GM18498 (cell line): ENCODE results near the gene PBX1.
"Not testable (repeated sequence)": the region's sequence is repeated elsewhere in the genome, so short reads cannot be mapped to it uniquely, and the experiment has no call there.

ENCODE experiments used
- ATAC-seq: cut with Tn5 transposase; IDR thresholded peaks from one replicate; pipeline ENCODE4 v1.9.1; 2021; ENCODE audit warnings: mild to moderate bottlenecking, moderate library complexity; ENCODE audit not compliant: unreplicated experiment

The PBX1 gene

GRCh38 chr1:164589408-164589807 lies 30.4 kb downstream of the PBX1 start:
- ATAC-seq = no peak

- ATAC-seq = no peak
Observed at GRCh38 chr1:164589961-164590507, 31.1 kb downstream of the PBX1 start.

GRCh38 chr1:164590592-164590991 lies 31.6 kb downstream of the PBX1 start:
- ATAC-seq = no peak

DNA sequence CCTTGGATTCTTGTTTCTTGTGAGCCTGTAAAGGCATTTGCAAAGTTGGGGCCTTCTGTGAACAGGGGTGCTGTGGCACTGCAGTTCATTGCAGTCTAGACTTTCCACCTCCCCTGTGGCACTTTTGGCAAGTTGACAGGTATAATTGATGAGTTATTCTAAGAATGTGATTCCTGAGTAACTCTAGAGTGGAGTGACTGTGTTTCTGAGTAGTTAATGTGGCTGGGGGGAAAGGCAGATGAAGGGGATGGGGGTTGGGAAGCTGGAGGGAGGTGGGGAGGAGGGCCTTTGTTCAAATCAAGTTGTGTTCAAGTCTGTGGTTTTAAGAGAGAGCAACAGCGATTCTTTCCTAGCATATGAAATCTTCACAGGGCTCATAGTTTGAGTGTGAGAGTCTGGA lies 32.9 kb downstream of the PBX1 start:
- ATAC-seq = no peak

GRCh38 chr1:164592634-164593033 lies 33.6 kb downstream of the PBX1 start:
- ATAC-seq = no peak

GRCh38 chr1:164595212-164595611 lies 36.2 kb downstream of the PBX1 start:
- ATAC-seq = no peak

- no peak for ATAC-seq
Observed at GRCh38 chr1:164596172-164596571, 37.2 kb downstream of the PBX1 start.

GRCh38 chr1:164598719-164599118 lies 39.7 kb downstream of the PBX1 start:
- ATAC-seq = no peak

GRCh38 chr1:164599272-164599671 lies 40.3 kb downstream of the PBX1 start:
- ATAC-seq = no peak

GRCh38 chr1:164601399-164602100 lies 42.6 kb downstream of the PBX1 start:
- ATAC-seq = no peak

DNA sequence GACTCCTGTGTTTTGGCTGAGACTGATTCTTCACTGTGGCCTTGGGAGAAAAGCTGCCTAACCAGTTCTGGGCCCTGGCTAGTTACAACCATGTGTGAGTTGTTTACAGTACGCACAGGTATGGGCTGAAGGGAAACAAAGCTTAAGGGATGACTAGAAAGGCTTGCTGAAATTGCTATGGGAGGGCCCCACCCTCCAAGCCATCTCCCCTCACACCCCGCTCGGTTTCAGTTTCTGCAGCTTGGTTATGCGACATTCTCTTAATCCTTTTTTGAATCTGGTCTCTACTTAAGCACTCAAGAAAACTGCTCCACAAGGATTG lies 43.1 kb downstream of the PBX1 start:
- ATAC-seq = no peak

GRCh38 chr1:164602480-164603093 lies 43.6 kb downstream of the PBX1 start:
- ATAC-seq = no peak

DNA sequence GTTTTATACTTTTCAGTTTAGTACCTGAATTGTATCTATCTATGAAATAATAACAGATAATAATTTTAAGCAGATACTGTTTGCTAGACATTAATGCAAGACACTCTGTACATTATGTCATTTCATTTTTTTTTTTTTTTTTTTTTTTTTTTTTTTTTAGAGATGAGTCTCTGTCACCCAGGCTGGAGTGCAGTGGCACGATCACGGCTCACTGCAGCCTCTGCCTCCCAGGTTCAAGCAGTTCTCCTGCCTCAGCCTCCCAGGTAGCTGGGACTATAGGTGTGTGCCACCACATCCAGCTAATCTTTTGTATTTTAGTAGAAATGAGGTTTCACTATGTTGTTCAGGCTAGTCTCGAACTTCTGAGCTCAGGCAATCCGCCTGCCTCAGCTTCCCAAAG lies 44.8 kb downstream of the PBX1 start:
- not testable (repeated sequence) for ATAC-seq

GRCh38 chr1:164604541-164604940 lies 45.6 kb downstream of the PBX1 start:
- ATAC-seq = no peak

- ATAC-seq = no peak
Observed at GRCh38 chr1:164605254-164606091, 46.5 kb downstream of the PBX1 start.

- no peak for ATAC-seq
Observed at GRCh38 chr1:164607351-164607750, 48.4 kb downstream of the PBX1 start.

GRCh38 chr1:164608651-164609057 lies 49.7 kb downstream of the PBX1 start:
- no peak for ATAC-seq

GRCh38 chr1:164609089-164609488 lies 50.1 kb downstream of the PBX1 start:
- no peak for ATAC-seq

DNA sequence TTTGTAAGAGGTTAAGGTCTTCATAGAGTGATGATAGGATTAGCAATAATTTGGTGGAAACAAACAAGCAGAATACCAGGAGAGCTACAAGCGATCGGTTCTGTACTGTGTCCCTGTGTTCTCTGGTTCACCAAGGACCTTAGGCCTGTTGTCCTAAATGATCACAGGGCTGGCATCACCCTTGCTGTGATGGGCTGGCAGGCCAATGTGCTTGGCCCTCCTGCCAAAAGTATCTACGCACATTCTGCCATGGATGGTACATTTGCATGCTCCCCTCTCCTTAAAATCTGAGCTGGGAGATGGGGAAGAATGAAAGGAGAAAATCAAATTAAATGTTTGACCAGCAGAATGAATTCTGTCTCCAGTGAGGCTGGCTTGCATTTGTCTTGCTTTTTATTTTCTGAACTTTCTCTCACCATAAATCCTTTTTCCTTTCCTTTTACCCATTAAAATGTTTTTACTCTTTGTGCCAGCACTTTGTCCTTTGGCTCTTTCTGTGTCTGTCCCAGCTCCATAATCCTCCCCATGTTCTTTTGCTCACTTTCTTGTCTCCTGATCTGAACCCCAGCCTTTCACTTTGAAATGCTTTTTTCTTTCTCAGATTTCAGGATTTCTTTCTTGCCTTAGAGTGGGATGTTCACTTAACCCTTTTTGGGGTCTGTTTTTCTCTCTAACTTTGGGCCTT lies 51.7 kb downstream of the PBX1 start:
- ATAC-seq = no peak

DNA sequence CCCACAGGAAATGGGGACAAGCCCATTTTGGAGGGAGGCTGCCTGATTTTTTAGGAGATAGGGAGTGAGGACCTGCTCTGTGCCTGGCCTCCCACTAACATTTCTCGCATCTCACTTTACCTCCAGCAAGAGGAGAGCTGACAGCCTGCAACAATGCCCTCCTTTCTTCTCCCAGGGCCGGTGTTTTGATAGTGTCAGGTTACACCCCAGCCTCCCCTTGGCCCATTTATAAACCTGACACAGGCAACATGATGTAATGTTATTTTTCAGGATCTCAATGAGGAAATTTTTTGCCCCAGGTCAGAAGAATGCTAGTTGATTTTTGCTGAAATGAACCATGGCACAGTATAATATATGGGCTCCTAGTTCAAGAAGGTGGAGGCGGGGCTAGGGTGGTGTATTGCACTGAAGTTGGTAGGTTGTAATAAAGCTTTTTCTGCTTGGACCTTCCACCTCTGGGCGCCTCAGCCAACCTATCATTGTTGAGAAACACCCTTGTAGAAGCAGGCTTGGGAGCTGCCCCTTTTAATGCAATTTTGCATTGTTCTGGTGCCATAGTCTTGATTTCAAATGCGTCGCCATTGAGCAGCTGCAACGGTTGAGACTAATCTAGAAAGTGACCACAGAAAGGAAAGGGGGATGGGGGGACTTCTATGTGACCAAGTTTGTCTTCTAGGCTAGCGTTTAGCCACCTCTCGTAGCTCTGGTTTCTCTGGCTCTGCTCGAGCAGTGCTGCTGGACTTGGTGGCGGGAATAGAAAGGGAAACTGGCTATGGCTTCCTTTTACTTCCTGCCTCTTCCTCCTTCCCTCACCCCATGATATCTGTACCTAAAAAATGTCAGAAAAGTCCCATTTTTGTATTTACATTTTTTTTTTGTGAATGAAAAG lies 53.0 kb downstream of the PBX1 start:
- ATAC-seq = no peak
